NCI-H2107 treated with DMSO at 0.1 percent for 48 hours (cell line): Measurements from ENCODE around the gene B3GNT2.
A peak's percentile ranks its signal among the peaks of the same experiment; 100 is the strongest.
"Not testable (repeated sequence)": the region's sequence is repeated elsewhere in the genome, so short reads cannot be mapped to it uniquely, and the experiment has no call there.

Experiments used
- DNase-seq: peaks from one replicate; lab custom pipeline; 2025; ENCODE audit not compliant: unreplicated experiment; lab: John Stamatoyannopoulos, UW

B3GNT2 gene

DNA sequence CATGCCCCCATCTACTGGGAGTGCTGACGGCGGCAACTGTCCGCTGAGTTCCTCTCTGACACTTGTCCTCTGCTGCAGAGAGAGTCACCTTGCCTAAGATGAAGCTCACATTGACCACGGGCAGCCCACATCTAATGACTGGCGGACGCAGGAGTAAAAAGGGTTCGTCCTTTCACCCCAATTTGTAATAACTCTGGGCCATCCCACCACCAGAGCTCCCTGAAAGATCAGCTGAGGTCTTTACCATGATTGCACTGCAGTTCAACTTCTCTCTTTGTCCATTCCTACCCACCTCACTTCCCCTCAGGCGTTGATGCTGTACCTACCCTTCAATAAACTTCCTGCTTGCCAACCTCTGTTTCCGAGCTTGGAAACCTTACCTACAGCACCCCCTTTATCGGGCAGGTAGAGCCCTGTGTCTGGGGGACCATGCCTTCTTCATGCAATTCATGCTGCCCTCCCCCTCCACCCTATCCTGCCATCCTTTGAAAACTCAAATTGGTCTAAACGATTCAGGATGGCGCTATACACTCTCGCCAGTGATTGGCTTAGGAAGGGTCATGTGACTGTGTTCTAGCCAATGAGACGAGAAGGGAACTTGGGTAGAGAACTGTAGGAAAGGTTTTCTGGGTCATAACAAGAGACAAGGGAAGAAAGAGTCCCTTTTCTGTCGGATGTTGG, 10.3 kb upstream of the B3GNT2 start:
- DNase-seq = no peak

DNA sequence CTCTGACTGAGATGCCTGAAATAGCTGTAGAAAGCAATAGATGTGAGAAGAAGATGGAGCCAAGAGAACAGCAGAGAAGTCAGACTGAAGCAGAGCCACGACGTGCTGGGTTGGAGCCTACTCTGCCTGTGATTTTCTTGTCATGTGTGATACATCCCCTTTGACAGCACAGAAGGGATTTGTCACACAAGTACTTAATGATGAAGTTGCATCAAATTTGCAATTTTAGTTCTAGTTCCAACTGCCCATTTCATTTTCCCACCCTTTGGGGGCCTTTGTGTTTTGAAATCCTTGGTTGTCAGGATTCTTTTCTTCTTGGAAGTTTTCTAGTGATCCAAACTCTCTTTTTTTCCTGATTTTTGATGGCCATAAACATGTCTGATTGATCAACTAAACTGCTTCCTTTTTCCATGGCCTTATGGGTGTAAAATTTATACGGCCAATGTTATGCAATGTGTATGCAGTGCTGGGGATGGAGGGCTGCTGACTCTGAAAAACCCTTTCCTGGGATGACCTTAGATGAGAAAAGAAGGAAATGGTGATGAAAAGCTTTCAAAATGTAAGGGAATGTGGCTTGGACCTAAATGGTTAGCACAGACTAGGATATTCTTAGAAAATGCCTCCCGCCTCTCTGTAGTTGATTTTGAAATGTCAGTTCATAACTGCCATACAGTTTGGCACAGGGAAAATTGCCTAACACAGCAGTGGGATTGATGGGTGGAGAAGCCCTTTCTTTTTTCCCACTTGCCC, 9.6 kb upstream of the B3GNT2 start:
- DNase-seq = no peak

- DNase-seq = no peak
Observed at GRCh38 chr2:62187246-62187645, 8.7 kb upstream of the B3GNT2 start.

DNA sequence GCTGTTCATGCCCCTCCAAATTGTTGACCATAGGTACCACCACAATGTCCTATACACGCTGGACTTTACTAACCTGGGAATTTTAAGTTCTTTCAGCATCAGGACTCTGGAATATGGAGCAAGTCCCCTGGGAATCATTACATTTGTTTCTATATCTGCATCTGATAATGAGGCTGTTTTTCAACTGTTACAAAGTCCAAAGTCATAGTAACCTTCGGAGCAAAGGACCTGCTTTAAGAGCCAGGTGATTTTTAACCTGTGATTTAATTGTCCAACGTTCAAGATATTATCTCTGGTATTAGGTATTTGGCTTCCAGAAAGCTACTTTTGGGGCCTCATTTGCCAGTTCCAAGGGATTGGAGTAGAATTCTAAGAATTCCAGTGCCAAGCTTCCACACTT, 7.5 kb upstream of the B3GNT2 start:
- no peak for DNase-seq

DNA sequence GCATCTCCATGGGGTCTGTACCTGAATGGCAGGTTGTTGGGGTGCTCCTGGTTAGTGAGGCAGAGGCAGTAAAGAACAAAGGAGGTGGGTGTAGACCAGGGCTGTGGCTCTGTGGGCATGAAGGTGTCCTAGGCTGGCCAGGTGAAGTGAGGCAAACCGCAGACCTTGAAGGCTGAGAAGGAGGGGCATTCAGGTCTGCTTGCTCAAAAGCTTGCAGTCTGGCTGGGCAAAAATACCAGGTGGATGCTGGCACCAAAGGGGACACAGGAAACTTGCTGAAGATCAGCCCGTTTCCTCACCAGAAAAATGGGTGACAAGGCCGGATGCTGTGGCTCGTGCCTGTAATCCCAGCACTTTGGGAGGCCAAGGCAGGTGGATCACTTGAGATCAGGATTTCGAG, 6.7 kb upstream of the B3GNT2 start:
- no peak for DNase-seq

DNA sequence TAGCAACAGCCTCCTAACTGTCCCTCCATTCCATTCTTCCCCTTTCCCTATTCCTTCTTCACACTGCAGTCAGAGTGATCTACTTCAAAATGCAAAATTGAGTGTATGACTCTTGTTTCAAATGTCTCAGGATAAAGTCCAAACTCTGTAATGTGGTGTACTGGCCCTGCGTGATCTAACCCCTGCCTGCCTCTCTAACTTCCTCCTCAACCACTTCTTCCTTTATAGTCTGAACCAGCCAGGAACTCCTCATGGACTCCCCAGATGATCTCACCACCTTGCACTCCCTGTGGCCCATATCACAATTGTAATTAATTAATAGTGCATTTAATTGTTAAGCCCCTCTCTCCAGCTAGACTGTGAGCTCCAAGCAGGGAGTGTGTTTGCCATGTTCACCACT, 3.1 kb upstream of the B3GNT2 start:
- no peak for DNase-seq

GRCh38 chr2:62194558-62195420, 1.1 kb upstream of the B3GNT2 start:
- no peak for DNase-seq

DNA sequence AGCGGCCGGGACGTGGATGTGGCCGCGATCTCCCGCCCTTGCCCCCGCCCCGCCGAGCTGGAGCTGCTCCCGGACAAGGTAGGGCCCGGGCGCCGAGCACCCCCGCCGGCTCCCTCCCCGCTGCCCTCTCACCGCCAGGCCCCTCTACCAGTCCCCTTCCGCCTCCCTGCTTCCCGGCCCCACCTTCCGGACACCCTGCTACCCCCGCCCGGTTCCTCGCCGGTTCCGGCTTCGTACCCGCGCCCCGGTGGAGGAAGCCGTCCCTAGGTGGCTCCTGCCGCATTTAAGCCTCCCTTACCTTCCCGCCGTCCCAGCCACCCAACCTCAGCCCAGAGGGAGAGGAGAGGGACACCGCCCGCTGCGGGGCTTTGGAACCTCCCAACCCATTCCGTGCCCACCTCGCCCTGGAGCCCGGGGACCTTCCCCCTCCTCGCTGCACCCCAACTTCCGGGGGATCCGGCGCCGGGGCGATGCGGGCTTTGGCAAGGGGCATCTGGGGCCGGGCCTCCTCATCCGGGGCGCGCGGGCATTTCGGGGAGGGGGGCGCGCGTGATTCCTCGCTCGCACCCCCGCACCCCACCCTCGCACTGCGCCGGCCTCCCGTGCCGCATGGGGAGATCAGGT, 475 bp downstream of the B3GNT2 start:
- DNase-seq = no peak

GRCh38 chr2:62197011-62197924, 1.4 kb downstream of the B3GNT2 start:
- DNase-seq = peak; percentile 48

GRCh38 chr2:62197925-62198633, 2.2 kb downstream of the B3GNT2 start:
- peak; percentile 48 for DNase-seq

DNA sequence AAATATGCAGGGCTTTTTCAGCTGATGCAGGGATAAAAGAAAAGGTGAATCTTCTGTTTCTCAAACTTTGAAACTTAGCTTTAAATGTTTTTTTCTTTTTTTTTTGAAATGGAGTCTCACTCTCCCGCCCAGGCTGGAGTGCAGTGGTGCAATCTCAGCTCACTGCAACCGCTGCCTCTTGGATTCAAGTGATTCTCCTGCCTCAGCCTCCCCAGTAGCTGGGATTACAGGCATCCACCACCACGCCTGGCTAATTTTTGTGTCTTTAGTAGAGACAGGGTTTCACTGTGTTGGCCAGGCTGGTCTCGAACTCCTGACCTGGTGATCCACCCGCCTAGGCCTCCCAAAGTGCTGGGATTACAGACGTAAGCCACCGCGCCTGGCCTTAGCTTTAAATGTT, 2.9 kb downstream of the B3GNT2 start:
- DNase-seq = not testable (repeated sequence)

DNA sequence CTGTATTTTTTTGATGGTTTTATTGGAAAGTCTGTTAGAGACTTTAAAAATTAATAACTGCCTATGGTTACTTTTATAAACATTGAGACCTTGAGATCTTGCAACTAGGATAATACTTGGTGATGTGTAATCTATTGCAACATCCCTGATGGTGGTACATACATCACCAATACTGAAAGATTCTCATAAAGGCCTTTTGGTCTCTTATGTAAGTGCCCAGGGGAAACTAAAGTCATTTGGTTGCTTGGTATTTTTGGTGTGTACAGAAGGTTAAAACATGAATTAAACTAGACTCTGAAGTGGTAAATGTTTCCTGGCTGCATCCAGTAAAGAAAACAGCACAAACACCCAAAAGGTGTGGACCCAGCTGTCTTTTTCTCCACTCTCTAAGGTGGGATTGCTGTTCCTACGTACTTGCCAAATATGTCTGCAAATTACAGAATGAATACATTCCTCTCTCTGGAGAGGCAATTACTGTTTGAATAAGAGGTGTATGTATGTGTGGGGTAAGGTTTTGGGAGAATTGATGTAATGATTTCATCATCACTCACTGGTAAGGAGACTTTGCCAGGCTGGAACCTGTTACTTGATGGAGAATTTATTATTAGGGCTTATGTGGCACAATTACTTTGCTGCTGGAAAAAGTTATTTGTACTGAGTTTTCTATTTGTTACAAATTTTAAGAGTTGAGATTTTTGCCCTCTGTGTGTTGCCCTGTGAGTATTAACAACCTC, 3.6 kb downstream of the B3GNT2 start:
- DNase-seq = peak; percentile 44

DNA sequence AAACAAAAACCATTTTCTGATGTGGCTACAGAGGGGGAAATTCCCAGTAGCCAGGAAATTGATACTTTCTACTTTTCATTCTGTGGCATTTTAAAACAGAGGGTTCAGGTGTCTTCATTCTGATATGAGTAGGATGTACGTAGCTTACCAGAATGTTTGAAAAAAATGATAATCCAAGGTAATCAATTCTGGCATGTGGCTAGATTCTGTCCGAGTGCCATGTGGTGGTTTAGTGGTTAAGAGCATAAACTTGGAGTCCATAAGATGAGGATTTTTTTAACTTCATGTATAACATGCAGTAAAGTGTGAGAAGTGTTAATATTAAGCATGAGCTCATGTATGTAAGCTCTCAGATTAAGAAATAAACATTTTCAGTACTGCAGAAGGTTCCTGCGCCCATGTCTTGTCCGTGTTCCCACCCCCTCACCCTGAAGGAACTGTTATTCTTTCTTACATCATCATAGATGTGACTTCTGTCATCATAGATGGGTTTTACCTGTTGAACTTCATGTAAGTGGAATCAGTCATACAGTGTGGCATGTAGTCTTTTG, 4.5 kb downstream of the B3GNT2 start:
- DNase-seq = no peak

DNA sequence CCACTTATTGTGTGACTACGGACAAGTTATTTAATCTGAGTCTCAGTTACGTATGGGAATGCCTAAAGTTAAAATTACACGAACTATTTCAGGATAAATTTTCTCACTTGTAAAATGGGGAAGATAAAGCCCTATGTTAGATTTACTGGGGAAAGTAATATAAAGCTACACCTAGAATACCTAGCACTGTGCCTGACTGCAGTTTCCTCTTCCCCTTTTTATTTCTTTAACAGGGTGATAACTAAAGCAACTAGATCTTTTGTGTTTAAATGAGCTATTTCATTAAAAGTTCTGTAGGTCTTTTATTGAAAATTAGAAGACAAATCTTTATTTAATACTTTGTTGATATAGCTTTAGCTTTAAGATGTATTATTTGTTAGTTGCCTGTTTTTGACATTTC, 5.0 kb downstream of the B3GNT2 start:
- DNase-seq = peak; percentile 56

GRCh38 chr2:62201307-62201706, 5.4 kb downstream of the B3GNT2 start:
- DNase-seq = peak; percentile 92

DNA sequence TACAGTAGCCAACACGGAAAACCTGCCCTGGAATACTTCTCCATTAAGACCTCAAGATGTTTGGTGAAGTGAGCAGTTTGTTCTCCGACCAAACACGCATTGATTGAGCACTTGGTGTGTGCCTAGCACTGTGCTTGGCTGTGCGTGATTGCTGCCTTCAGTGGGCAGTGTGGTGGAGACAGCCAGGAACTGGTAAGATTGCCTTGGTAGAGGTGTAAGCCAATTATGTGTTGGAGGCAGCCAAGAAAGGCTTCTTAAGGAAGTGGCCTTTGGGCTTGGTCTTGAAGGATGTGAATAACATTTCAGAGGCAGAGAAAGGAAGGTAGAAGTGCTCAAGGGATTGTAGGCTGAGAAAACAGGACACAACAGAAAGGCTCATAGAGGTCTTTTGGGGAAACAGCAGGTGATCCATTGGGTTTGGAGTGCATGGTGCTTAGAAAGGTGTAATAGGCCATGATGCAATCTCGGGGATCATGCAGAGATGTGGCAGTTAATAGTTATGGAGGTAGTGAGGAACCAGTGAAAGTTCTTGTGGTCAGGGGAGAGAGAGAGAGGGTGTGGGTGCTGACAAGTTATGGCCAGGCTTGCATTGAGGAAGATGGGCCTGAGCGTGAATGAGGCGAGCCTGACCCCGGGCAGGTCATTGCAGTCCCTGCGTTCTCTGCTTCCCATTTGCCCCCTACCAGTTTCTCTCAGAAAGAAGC, 6.3 kb downstream of the B3GNT2 start:
- peak; percentile 70 for DNase-seq

DNA sequence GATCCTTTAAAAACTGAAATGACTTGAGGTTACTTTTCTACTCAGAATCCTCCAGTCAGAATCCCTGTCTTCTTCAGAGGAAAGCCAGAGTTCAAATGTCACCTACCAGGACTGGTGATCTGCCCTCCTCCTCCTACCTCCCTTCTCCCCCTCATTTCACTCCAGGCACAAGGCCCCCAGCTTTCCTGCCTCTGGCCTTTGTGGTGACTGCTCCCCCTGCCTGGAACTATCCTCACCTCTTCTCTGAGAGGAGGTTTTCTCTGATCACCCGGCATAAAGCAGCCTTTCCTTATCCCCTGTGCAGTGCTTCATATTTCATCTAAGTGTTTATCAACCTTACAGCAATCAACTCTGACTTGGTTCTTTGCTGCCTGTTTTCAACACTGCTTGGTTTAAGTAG, 6.8 kb downstream of the B3GNT2 start:
- no peak for DNase-seq

DNA sequence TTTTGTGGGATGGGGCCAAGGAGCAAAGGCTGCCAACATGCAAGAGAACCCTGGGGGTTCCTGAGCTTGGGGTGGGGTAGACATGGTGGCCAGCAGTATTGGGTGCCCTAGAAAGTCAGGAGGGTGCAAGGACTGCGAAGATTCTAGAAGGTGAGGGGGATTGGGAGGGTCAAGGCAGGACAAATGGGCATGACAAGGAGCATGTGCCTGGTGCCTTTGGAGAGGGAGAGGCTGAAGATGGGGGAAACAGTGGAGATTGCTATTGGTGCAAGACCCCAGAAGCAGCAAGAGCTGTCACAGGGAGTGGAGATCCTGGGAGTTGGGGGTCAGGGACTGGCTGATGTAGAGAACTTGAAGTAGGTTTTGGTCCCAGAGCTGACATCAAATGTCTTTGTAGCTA, 7.5 kb downstream of the B3GNT2 start:
- DNase-seq = no peak
